HG02870 (cell line): Measurements from ENCODE around the gene RAB5B.
A peak's percentile ranks its signal among the peaks of the same experiment; 100 is the strongest.
"Not testable (repeated sequence)": the region's sequence is repeated elsewhere in the genome, so short reads cannot be mapped to it uniquely, and the experiment has no call there.

Experiments
- ATAC-seq: cut with Tn5 transposase; IDR thresholded peaks from one replicate; pipeline ENCODE4 v1.9.1; 2021; ENCODE audit warnings: mild to moderate bottlenecking, moderate library complexity; ENCODE audit not compliant: unreplicated experiment

The RAB5B gene

GRCh38 chr12:56013482-56013881, 39.6 kb downstream of the RAB5B start:
- ATAC-seq: no peak

- no peak for ATAC-seq
These were observed 40.3 kb downstream of the RAB5B start for GRCh38 chr12:56014205-56014604.

DNA sequence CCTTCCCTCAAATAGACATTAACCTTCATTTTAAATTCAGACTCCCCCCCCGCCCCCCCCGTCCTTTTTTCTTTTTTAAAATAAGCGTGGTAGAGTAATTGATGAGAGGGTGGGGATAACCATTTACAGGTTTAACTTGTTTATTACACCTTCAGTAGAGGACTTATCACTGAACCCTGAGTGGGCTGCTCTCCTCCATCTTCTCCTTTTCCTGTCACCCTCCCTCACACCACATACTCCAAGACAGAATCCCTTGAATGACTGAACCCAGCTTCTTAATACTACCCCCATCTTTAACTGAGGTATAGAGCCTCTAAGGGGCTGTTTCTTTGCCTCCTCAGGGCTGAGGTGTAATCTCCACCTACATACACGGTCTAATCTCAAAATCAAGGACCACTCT, 43.3 kb downstream of the RAB5B start:
- no peak for ATAC-seq

- no peak for ATAC-seq
These were observed 44.5 kb downstream of the RAB5B start for GRCh38 chr12:56018356-56018755.

GRCh38 chr12:56020423-56021184, 46.7 kb downstream of the RAB5B start, which contains the start of gene IKZF4:
Gene IKZF4 (plus strand): TSS chr12:56021043. CDS start chr12:56021494, 451 bp downstream.
- no peak for ATAC-seq

DNA sequence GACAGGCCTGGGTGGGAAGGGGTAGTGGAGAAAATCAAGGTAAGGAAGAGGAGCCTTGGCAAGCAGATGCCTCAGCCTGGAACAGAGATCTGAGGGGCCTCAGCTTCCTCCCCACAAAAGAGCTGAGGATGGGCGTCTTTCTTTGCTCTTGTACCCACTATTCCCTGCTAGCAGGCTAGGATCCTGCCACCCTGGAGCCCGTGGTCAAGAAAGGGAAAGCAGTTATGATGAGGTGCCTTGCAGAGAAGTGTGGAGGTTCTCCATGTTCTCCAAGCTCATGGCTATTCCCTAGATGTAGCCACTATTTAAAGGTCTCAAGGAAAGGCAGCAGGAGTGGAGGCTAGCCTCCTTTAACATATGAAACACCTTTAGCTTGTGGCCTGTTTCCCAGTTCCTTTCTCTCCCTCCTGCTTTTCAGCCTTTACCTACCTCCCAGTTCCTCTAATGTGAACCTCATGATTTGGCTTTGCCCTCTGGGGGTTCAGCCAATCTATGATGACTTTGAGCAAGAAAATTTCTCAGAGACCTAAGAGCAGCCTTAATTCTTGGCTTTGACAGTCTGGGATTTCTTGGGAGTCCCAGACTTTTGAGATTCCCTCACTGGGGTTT, 48.1 kb downstream of the RAB5B start:
- no peak for ATAC-seq

DNA sequence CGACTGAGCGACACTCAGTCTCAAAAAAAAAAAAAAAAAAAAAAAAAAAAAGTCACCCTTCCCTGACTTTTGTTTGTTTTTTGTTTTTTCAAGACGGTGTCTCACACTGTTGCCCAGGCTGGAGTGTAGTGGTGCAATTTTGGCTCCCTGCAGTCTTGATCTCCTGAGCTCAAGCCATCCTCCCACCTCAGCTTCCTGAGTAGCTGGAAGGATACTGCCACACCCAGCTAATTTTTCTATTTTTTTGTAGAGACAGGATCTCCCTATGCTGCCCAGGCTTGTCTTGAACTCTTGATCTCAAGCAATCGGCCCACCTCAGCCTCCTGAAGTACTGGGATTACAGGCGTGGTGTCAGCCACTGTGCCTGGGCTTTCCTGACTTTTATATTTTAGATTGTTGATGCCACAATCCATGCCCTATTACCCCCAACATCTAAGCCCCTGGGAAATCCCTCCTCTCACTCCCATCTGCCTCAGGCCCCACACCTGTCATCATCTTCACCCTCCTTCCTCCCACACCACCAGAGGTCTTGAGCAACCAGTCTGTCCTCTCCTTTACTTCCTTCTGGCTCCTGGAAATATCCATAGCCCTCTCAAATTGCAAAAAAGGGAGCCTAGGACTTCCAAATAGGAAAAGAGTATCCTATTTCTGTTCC, 54.8 kb downstream of the RAB5B start:
- ATAC-seq: no peak

DNA sequence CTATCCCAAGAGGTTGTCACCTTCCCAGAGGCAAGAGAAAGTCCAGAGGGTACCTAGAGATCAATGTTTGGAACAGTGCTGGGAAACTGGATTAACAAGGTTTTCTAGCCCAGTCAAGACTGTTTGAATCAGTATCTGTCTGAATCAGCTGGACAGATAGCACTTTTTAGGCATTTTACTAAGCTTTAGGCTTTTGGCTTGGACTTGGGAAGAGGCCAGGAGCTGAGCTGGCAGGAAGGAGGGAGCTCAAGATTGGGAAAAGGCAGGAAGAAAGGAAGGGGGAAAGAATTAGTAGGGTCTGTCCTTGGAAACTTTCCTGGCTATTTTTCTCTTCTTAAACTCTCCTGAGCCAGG, 55.3 kb downstream of the RAB5B start:
- no peak for ATAC-seq

GRCh38 chr12:56029666-56030293, 55.9 kb downstream of the RAB5B start:
- no peak for ATAC-seq

- ATAC-seq: no peak
These were observed 58.1 kb downstream of the RAB5B start for GRCh38 chr12:56031987-56032386.

DNA sequence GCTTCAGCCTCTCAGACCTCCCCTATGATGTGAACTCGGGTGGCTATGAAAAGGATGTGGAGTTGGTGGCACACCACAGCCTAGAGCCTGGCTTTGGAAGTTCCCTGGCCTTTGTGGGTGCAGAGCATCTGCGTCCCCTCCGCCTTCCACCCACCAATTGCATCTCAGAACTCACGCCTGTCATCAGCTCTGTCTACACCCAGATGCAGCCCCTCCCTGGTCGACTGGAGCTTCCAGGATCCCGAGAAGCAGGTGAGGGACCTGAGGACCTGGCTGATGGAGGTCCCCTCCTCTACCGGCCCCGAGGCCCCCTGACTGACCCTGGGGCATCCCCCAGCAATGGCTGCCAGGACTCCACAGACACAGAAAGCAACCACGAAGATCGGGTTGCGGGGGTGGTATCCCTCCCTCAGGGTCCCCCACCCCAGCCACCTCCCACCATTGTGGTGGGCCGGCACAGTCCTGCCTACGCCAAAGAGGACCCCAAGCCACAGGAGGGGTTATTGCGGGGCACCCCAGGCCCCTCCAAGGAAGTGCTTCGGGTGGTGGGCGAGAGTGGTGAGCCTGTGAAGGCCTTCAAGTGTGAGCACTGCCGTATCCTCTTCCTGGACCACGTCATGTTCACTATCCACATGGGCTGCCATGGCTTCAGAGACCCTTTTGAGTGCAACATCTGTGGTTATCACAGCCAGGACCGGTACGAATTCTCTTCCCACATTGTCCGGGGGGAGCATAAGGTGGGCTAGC, 60.9 kb downstream of the RAB5B start:
- ATAC-seq: no peak

- ATAC-seq: no peak
These were observed 63.3 kb downstream of the RAB5B start for GRCh38 chr12:56037161-56037560.

DNA sequence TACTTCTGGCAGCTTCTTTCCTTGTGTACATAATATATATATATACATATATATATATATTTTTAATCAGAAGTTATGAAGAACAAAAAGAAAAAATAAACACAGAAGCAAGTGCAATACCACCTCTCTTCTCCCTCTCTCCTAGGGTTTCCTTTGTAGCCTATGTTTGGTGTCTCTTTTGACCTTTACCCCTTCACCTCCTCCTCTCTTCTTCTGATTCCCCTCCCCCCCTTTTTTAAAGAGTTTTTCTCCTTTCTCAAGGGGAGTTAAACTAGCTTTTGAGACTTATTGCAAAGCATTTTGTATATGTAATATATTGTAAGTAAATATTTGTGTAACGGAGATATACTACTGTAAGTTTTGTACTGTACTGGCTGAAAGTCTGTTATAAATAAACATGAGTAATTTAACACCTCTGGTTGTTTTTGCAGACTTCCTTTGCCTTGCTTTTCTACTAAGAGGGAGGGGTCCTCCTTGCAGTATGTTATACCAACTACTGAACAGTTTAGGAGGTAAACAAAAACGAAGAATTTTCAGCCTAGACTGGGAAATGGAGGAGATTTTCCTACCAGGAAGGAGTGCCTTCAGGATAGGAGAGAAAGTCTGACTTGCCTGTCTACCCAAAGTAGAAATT, 64.3 kb downstream of the RAB5B start:
- ATAC-seq: no peak

DNA sequence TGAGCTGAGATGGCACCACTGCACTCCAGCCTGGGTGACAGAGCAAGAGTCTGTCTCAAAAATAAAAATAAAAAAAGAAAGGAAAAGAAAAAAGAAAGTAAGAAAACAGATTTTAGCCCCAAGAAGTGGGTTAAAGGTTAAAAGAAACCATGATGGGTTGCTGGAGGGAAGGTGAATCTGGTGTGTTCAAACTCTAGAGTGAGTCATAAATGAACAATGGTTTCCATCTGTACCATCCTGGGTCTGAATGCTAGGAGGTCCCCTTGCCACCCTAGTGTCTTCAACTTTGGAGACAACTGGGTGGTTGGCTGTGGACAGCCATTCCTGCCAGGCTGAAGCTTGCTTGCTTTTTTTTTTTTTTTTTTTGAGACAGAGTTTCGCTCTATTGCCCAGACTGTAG, 66.3 kb downstream of the RAB5B start:
- ATAC-seq: no peak

GRCh38 chr12:56040963-56041551, 67.2 kb downstream of the RAB5B start:
- peak; percentile 2 for ATAC-seq

- peak; percentile 91 for ATAC-seq
These were observed 67.9 kb downstream of the RAB5B start, which contains the start of gene RPS26 for GRCh38 chr12:56041552-56042429. Gene RPS26 (plus strand): TSS chr12:56041918. CDS start chr12:56042167, 249 bp downstream.

DNA sequence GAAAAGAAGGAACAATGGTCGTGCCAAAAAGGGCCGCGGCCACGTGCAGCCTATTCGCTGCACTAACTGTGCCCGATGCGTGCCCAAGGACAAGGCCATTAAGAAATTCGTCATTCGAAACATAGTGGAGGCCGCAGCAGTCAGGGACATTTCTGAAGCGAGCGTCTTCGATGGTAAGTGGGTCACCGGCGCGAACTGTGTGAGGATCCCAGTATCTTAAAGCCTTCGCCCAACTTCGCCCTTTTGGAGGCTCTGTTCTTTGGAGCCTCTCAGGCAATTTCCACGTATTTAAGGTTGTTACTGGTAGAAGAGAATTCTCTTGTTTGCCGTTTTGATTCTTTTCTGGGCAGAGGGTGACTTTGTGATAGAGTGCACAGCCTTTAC, 68.5 kb downstream of the RAB5B start:
- not testable (repeated sequence) for ATAC-seq

GRCh38 chr12:56042843-56043242, 69.0 kb downstream of the RAB5B start:
- no peak for ATAC-seq
